Suprapubic skin (tissue), 4 donors: Measurements from ENCODE around the gene DIS3L. TPM values are rescaled to one million over a fixed set of nuclear protein-coding genes. Genes with fewer than 3 reads are reported as not detected.

ENCODE experiments used
- DNase-seq, 2 donors: peaks; one replicate each; pipeline ENCODE4 v3.0.0-alpha.2; 2019; ENCODE audit warnings: low spot score in 2 of 2
- H3K27ac ChIP-seq: fragments of 200-600 bp; sonication (generic); one replicate; pipeline ENCODE4 v1.5.1; 2019
- H3K27me3 ChIP-seq: fragments of 200-600 bp; sonication (generic); one replicate; pipeline ENCODE4 v1.5.1; 2019
- H3K36me3 ChIP-seq: fragments of 200-600 bp; sonication (generic); one replicate; pipeline ENCODE4 v1.5.1; 2019
- H3K4me1 ChIP-seq: fragments of 200-600 bp; sonication (generic); one replicate; pipeline ENCODE4 v1.5.1; 2019
- H3K4me3 ChIP-seq: fragments of 200-600 bp; sonication (generic); one replicate; pipeline ENCODE4 v1.5.1; 2019; ENCODE audit warnings: mild to moderate bottlenecking
- H3K9me3 ChIP-seq: fragments of 200-600 bp; sonication (generic); one replicate; pipeline ENCODE4 v1.5.1; 2019
- CTCF ChIP-seq, 2 donors: fragments of 200-600 bp in 1 of 2; fragments of 450-650 bp in 1 of 2; sonication (generic) in 1 of 2; IDR thresholded peaks; one replicate each; pipeline ENCODE4 v1.5.1; 2016 to 2019; ENCODE audit warnings: antibody characterized with exemption in 2 of 2, mild to moderate bottlenecking in 1 of 2, moderate library complexity in 1 of 2
- EP300 ChIP-seq: sonication (generic); formaldehyde crosslinking; IDR thresholded peaks from one replicate; pipeline ENCODE4 v1.6.1; 2017; ENCODE audit warnings: antibody characterized with exemption
- POLR2A ChIP-seq, 2 donors: fragments of 450-650 bp; IDR thresholded peaks; one replicate each; pipeline ENCODE4 v1.6.1; 2017; ENCODE audit warnings: antibody characterized with exemption in 2 of 2, mild to moderate bottlenecking in 2 of 2, moderate library complexity in 2 of 2
- POLR2AphosphoS5 ChIP-seq, 3 donors: sonication (generic); formaldehyde crosslinking; IDR thresholded peaks; one replicate each; pipeline ENCODE4 v1.6.1; 2017; ENCODE audit warnings: antibody characterized with exemption in 3 of 3
- WGBS: methylation state at CpG from one replicate; pipeline ENCODE4 v1.1.5; 2018; 5-methylcytosine and 5-hydroxymethylcytosine counted together
- total RNA-seq, 4 donors: library from RNA; depleted of rRNA; stranded (reverse); fragments of >200 nt; gene quantifications; one replicate each; pipeline ENCODE4 v1.1.0, GENCODE V29; 2016

The DIS3L gene
- total RNA-seq, 4 donors from 2014 or later = 15.8 to 26.1 (median 21.2) TPM

GRCh38 chr15:66269326-66270090, 23.9 kb upstream of the DIS3L start:
- WGBS = 32% methylated on average over 13 of the region's 13 CpGs
- Histone ChIP-seq H3K4me3 (no peak overlapping the region), H3K9me3 (no peaks in the 10 kb centered on the region), H3K4me1 (peaks cover 6% of the 10 kb centered on the region), H3K27ac (no peak overlapping the region), H3K36me3 (no peaks in the 10 kb centered on the region), H3K27me3 (no peaks in the 10 kb centered on the region)
- no peak for TF ChIP-seq EP300
- no peak for TF ChIP-seq CTCF (IDR thresholded peaks at IDR 0.05)
- TF ChIP-seq POLR2A (IDR thresholded peaks at IDR 0.05) = no peak
- no peak for TF ChIP-seq POLR2AphosphoS5 (IDR thresholded peaks at IDR 0.05)
- DNase-seq = no peak

DNA sequence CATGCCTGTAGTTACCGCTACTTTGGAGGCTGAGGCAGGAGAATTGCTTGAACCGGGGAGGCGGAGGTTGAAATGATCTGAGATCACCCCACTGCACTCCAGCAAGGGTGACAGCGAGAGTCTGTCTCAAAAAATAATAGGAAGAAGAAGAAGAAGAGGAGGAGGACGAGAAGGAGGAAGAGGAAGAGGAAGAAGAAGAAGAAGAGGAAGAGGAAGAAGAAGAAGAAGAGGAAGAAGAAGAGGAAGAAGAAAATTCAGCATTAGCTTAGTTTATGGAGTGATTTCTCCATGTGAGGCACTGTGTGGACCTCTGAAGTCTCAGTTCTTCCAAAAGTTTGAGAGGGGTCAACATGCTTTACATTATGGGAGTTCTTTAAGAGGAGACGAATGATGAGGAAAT, 22.4 kb upstream of the DIS3L start:
- Histone ChIP-seq H3K27ac (no peak overlapping the region), H3K36me3 (no peaks in the 10 kb centered on the region), H3K4me3 (no peak overlapping the region), H3K4me1 (peaks cover 6% of the 10 kb centered on the region), H3K9me3 (no peaks in the 10 kb centered on the region), H3K27me3 (no peaks in the 10 kb centered on the region)
- TF ChIP-seq EP300 = no peak
- TF ChIP-seq POLR2AphosphoS5 (IDR thresholded peaks at IDR 0.05) = no peak
- no peak for TF ChIP-seq POLR2A (IDR thresholded peaks at IDR 0.05)
- TF ChIP-seq CTCF (IDR thresholded peaks at IDR 0.05) = no peak
- 62% methylated on average over 6 of the region's 6 CpGs for WGBS
- DNase-seq = no peak

GRCh38 chr15:66275352-66275751, 18.0 kb upstream of the DIS3L start:
- Histone ChIP-seq H3K4me3 (no peak overlapping the region), H3K36me3 (no peaks in the 10 kb centered on the region), H3K27ac (no peak overlapping the region), H3K9me3 (no peaks in the 10 kb centered on the region), H3K27me3 (no peaks in the 10 kb centered on the region), H3K4me1 (no peaks in the 10 kb centered on the region)
- TF ChIP-seq EP300 (no peak), POLR2AphosphoS5 (IDR thresholded peaks at IDR 0.05) (no peak), CTCF (IDR thresholded peaks at IDR 0.05) (no peak), POLR2A (IDR thresholded peaks at IDR 0.05) (no peak)
- DNase-seq = no peak

DNA sequence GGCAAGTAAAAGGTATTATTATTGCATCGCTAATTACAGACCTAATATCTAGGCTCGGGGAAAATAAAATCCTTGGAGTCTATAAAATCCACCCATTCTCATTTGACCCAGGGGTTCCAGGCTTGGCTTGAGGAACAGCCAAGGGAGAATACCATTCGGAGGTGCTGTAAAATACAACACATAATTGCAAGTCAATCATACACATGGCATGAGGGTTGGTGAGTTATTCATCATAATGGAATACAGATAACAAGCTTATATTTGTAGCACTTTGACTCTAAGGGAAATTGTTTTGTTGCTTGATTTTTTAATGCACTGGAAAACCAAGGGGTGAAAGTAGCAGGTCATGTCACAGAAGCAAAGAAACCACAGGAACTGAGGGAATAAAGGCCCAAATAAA, 16.8 kb upstream of the DIS3L start:
- peaks cover 5% of the 10 kb centered on the region for H3K27me3 ChIP-seq
- WGBS = 90% methylated on average over 3 of the region's 3 CpGs
- no peak overlapping the region for H3K27ac ChIP-seq
- H3K4me3 ChIP-seq = no peak overlapping the region
- H3K4me1 ChIP-seq = no peaks in the 10 kb centered on the region
- no peak for DNase-seq
- no peak for TF ChIP-seq POLR2AphosphoS5 (IDR thresholded peaks at IDR 0.05)
- no peak for TF ChIP-seq POLR2A (IDR thresholded peaks at IDR 0.05)
- TF ChIP-seq EP300 = no peak
- TF ChIP-seq CTCF (IDR thresholded peaks at IDR 0.05) = no peak
- H3K36me3 ChIP-seq = no peaks in the 10 kb centered on the region
- no peaks in the 10 kb centered on the region for H3K9me3 ChIP-seq

- DNase-seq = no peak
- Histone ChIP-seq H3K27ac (no peak overlapping the region), H3K9me3 (no peaks in the 10 kb centered on the region), H3K4me1 (no peaks in the 10 kb centered on the region), H3K27me3 (peaks cover 5% of the 10 kb centered on the region), H3K4me3 (no peak overlapping the region), H3K36me3 (no peaks in the 10 kb centered on the region)
- 88% methylated on average over 6 of the region's 6 CpGs for WGBS
- TF ChIP-seq POLR2AphosphoS5 (IDR thresholded peaks at IDR 0.05) = no peak
- TF ChIP-seq EP300 = no peak
- no peak for TF ChIP-seq CTCF (IDR thresholded peaks at IDR 0.05)
- no peak for TF ChIP-seq POLR2A (IDR thresholded peaks at IDR 0.05)
These were observed 15.3 kb upstream of the DIS3L start for GRCh38 chr15:66278056-66278455.
